Panc1 (cell line): ENCODE measurements around the gene COL6A2. TPM values are rescaled to one million over a fixed set of nuclear protein-coding genes. Genes with fewer than 3 reads are reported as not detected.

Source experiments
- ATAC-seq: fragments of 200-7000 bp; cut with Tn5 transposase; 2 replicates; pipeline ENCODE4 v1.9.1; 2020; ENCODE audit warnings: mild to moderate bottlenecking, moderate library complexity
- BruUV-seq: library from RNA; stranded (reverse); fragments of 400-500 nt; replicated peaks from 2 replicates; lab custom pipeline; 2021; lab: Mats Ljungman, UMichigan
- CTCF ChIA-PET: fragments of 300-600 bp; sonication (Branson Sonifier 250); formaldehyde crosslinking; loops from one replicate; lab custom pipeline; 2022; ENCODE audit warnings: antibody characterized with exemption; lab: Charles Lee
- POLR2A ChIA-PET: fragments of 300-600 bp; sonication (Branson Sonifier 250); formaldehyde crosslinking; loops from one replicate; lab custom pipeline; 2022; ENCODE audit warnings: antibody characterized with exemption; lab: Charles Lee
- DNase-seq: peaks from one replicate; pipeline ENCODE4 v3.0.0-alpha.2; 2010; ENCODE audit warnings: low read depth, low spot score
- H3K27ac ChIP-seq: 2 replicates; pipeline ENCODE4 v1.5.1; 2011; ENCODE audit warnings: mild to moderate bottlenecking, low read length, inconsistent platforms
- H3K27me3 ChIP-seq: fragments of 200-500 bp; sonication (Bioruptor generic); 2 replicates; pipeline ENCODE4 v1.6.0; 2014; ENCODE audit warnings: low read length, inconsistent platforms; ENCODE audit not compliant: control insufficient read depth, insufficient read depth
- H3K36me3 ChIP-seq: fragments of 200-500 bp; sonication (Bioruptor generic); 2 replicates; pipeline ENCODE4 v1.5.1; 2014; ENCODE audit warnings: inconsistent platforms, mild to moderate bottlenecking, low read length, moderate library complexity; ENCODE audit not compliant: control insufficient read depth, insufficient read depth
- H3K4me1 ChIP-seq: 2 replicates; pipeline ENCODE4 v1.5.1; 2011; ENCODE audit warnings: inconsistent platforms, mild to moderate bottlenecking, low read length, moderate library complexity; ENCODE audit not compliant: control insufficient read depth, insufficient read depth
- H3K4me3 ChIP-seq, 2 experiments: 2 replicates each; pipeline ENCODE4 v1.5.1; 2011 to 2012; ENCODE audit warnings: low read depth in 2 of 2, low read length in 2 of 2, mild to moderate bottlenecking in 2 of 2, inconsistent platforms in 1 of 2, moderate library complexity in 1 of 2
- H3K9me3 ChIP-seq: fragments of 200-500 bp; sonication (Bioruptor generic); 2 replicates; pipeline ENCODE4 v1.5.1; 2014; ENCODE audit warnings: low read depth, mild to moderate bottlenecking, inconsistent platforms, low read length, moderate library complexity; ENCODE audit not compliant: control insufficient read depth, insufficient read depth
- CTCF ChIP-seq: fragments of 450-650 bp; IDR thresholded peaks from 2 replicates; pipeline ENCODE4 v1.5.1; 2017; ENCODE audit warnings: mild to moderate bottlenecking
- POLR2AphosphoS5 ChIP-seq: IDR thresholded peaks from 2 replicates; pipeline ENCODE4 v1.6.1; 2012; ENCODE audit warnings: mild to moderate bottlenecking, low read depth, low read length, moderate library complexity
- REST ChIP-seq, 2 experiments: IDR thresholded peaks; 2 replicates each; pipeline ENCODE4 v1.6.1; 2011 to 2012; ENCODE audit warnings: low read depth in 2 of 2, control low read depth in 1 of 2, low read length in 1 of 2, mild to moderate bottlenecking in 1 of 2, moderate library complexity in 1 of 2; ENCODE audit not compliant: insufficient read depth in 1 of 2
- SIN3A ChIP-seq: IDR thresholded peaks from 2 replicates; pipeline ENCODE4 v1.6.1; 2012; ENCODE audit warnings: low read depth, mild to moderate bottlenecking, low read length, moderate library complexity, borderline replicate concordance; ENCODE audit not compliant: insufficient read depth
- TCF7L2 ChIP-seq: IDR thresholded peaks from 2 replicates; pipeline ENCODE4 v1.6.1; 2011; ENCODE audit warnings: mild to moderate bottlenecking, low read depth, low read length, inconsistent platforms
- in situ Hi-C: cut with HindIII; loops from 2 replicates; pipeline ENCODE4 v1.10.0; 2016; ENCODE audit warnings: low sequenced_read_pairs, low pct_unique_long_range_greater_than_20kb
- intact Hi-C: fragments of 100-400 bp; cut with micrococcal nuclease; formaldehyde crosslinking; loops from one replicate; pipeline ENCODE4 v1.10.0; 2022; ENCODE audit not compliant: unreplicated experiment
- total RNA-seq: library from RNA; stranded (reverse); gene quantifications from one replicate; pipeline ENCODE4 v1.2.1, GENCODE V29; 2021; ENCODE audit not compliant: unreplicated experiment

The COL6A2 gene
- total RNA-seq, 1 experiment from 2014 or later, result 29.9 TPM

- no peaks in the 10 kb centered on the region for H3K27me3 ChIP-seq
- ATAC-seq (no peak), DNase-seq (no peak)
- no peaks in the 10 kb centered on the region for H3K36me3 ChIP-seq
- intact Hi-C loops, result no loop called here
- BruUV-seq, result no TSS peak
- POLR2A ChIA-PET, result no interaction called here
- in situ Hi-C loops, result no loop called here
- H3K9me3 ChIP-seq, result no peaks in the 10 kb centered on the region
- no peak overlapping the region for H3K27ac ChIP-seq
- TF ChIP-seq TCF7L2, result no peak
- no peak for TF ChIP-seq SIN3A
- no peak for TF ChIP-seq POLR2AphosphoS5
- no peak for TF ChIP-seq REST (IDR thresholded peaks at IDR 0.05; ENCODE audit: insufficient read depth in 1 of 2, low read depth in 2 of 2, low read length in 1 of 2)
- no peaks in the 10 kb centered on the region for H3K4me1 ChIP-seq
- CTCF ChIA-PET, result no interaction called here
- H3K4me3 ChIP-seq, result no peak overlapping the region
These were observed 36.8 kb upstream of the COL6A2 start for GRCh38 chr21:46061063-46061462.

GRCh38 chr21:46061518-46061917 is 36.4 kb upstream of the COL6A2 start:
- no peak for DNase-seq
- no peaks in the 10 kb centered on the region for H3K36me3 ChIP-seq
- no peak for ATAC-seq
- no peak overlapping the region for H3K27ac ChIP-seq
- no peaks in the 10 kb centered on the region for H3K9me3 ChIP-seq
- BruUV-seq, result no TSS peak
- intact Hi-C loops (no loop called here), in situ Hi-C loops (no loop called here)
- no peak overlapping the region for H3K4me3 ChIP-seq
- H3K4me1 ChIP-seq, result no peaks in the 10 kb centered on the region
- POLR2A ChIA-PET, result no interaction called here
- no peaks in the 10 kb centered on the region for H3K27me3 ChIP-seq
- CTCF ChIA-PET, result no interaction called here
- no peak for TF ChIP-seq REST (IDR thresholded peaks at IDR 0.05; ENCODE audit: insufficient read depth in 1 of 2, low read depth in 2 of 2, low read length in 1 of 2)
- TF ChIP-seq POLR2AphosphoS5, result no peak
- TF ChIP-seq TCF7L2, result no peak
- no peak for TF ChIP-seq CTCF
- no peak for TF ChIP-seq SIN3A
